Aorta (tissue), 5 donors: ENCODE data around the gene MORF4L1. TPM values are rescaled to one million over a fixed set of nuclear protein-coding genes. Genes with fewer than 3 reads are reported as not detected.
A peak's percentile ranks its signal among the peaks of the same experiment; 100 is the strongest.

Source experiments
- ATAC-seq: fragments of 200-7000 bp; cut with Tn5 transposase; one replicate; pipeline ENCODE4 v1.9.1; 2022; ENCODE audit warnings: moderate library complexity; ENCODE audit not compliant: low FRiP score
- DNase-seq, 2 donors: peaks; one replicate each; pipeline ENCODE4 v3.0.0-alpha.2; 2020
- H3K27ac ChIP-seq, 2 donors: one replicate each; pipeline ENCODE4 v1.5.1; 2013; ENCODE audit warnings: low read length in 2 of 2, mild to moderate bottlenecking in 2 of 2, moderate library complexity in 2 of 2, control low read depth in 1 of 2, inconsistent platforms in 1 of 2, low read depth in 1 of 2
- H3K27me3 ChIP-seq, 2 donors: one replicate each; pipeline ENCODE4 v1.6.1; 2013; ENCODE audit warnings: control low read depth in 1 of 2, low read length in 1 of 2, mild to moderate bottlenecking in 1 of 2, moderate library complexity in 1 of 2; ENCODE audit not compliant: insufficient read depth in 2 of 2, control insufficient read depth in 1 of 2
- H3K36me3 ChIP-seq, 2 donors: one replicate each; pipeline ENCODE4 v1.6.1; 2013; ENCODE audit warnings: control low read depth in 1 of 2, low read length in 1 of 2, mild to moderate bottlenecking in 1 of 2; ENCODE audit not compliant: insufficient read depth in 2 of 2, control insufficient read depth in 1 of 2
- H3K4me1 ChIP-seq, 2 donors: one replicate each; pipeline ENCODE4 v1.6.1; 2013; ENCODE audit warnings: low read length in 2 of 2, control low read depth in 1 of 2, mild to moderate bottlenecking in 1 of 2, moderate library complexity in 1 of 2; ENCODE audit not compliant: insufficient read depth in 2 of 2, control insufficient read depth in 1 of 2
- H3K4me3 ChIP-seq, 2 donors: one replicate each; pipeline ENCODE4 v1.5.1; 2013; ENCODE audit warnings: low read length in 2 of 2, control low read depth in 1 of 2, mild to moderate bottlenecking in 1 of 2
- H3K9me3 ChIP-seq: one replicate; pipeline ENCODE4 v1.6.1; 2013; ENCODE audit warnings: mild to moderate bottlenecking, low read length; ENCODE audit not compliant: control insufficient read depth
- WGBS, 2 donors: extraction: QIAGEN DNeasy Blood & Tissue Kit; methylation state at CpG; one replicate each; pipeline ENCODE4 v1.1.7; 2013; 5-methylcytosine and 5-hydroxymethylcytosine counted together
- intact Hi-C, 2 donors: fragments of 100-400 bp; cut with DNase I; formaldehyde crosslinking; loops; one replicate each; pipeline versions ENCODE4 v1.14.2 to v1.15.0; 2022
- polyA plus RNA-seq, 2 donors: library from polyadenylated mRNA; stranded (reverse); fragments of 200-250 nt; gene quantifications; one replicate each; pipeline ENCODE4 v1.2.3, GENCODE V29; 2013
- total RNA-seq, 2 donors: library from RNA; stranded (reverse); fragmentation: NEBNext Ultra II Directional; extraction: Animal tissue kit (Norgen Biotek cat#: 25700); gene quantifications; one replicate each; pipeline ENCODE4 v1.2.1, GENCODE V29; 2021
- donor health status: healthy with polysubstance abuse.
- donor health status: Bipolar disorder and iron deficiency.
- donor health status: DM: no; HTN: no; CAD: no.
- donor health status: DM: no; HTN: no; CAD: no.
- donor health status: DM: yes; HTN: yes; CAD: no.

Gene MORF4L1
- total and polyA plus RNA-seq, 4 donors = 363 to 868 (median 429) TPM

DNA sequence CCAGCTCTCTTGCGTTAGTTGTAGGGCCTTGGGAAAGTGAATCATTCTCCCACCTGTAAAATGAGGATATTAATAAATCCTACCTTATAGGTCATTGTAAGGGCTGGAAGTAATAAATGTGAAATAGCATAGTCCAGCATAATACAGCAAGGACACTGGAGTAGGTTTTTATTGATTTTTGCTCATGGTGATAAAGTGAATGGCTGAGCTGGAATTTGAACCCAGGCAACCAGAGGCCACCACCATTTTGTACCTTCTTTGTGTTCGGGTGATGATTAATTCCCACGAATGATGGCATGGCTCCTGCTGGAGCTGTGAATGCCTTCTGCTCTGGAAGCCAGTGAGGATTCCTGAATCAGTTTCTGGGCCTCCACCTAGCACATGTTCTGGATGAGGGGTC lies 40.3 kb downstream of the MORF4L1 start:
- no peaks in the 10 kb centered on the region for H3K9me3 ChIP-seq
- intact Hi-C loops = loop anchor here (5.0 kb wide), 2 partner anchors 64 to 69 kb away; no protein-coding TSS in a partner anchor
- ATAC-seq (no peak), DNase-seq (no peak)
- peaks cover 0 to 4% of the 10 kb centered on the region in 2 donors for H3K4me1 ChIP-seq
- no peaks in the 10 kb centered on the region for H3K27me3 ChIP-seq
- peaks cover 3 to 4% of the 10 kb centered on the region in 2 donors for H3K36me3 ChIP-seq
- no peak overlapping the region for H3K4me3 ChIP-seq
- peak overlapping the region in 1 of 2 donors; percentile 20 for H3K27ac ChIP-seq
- 68 to 69% methylated on average over 3 of the region's 3 CpGs for WGBS, 2 donors

DNA sequence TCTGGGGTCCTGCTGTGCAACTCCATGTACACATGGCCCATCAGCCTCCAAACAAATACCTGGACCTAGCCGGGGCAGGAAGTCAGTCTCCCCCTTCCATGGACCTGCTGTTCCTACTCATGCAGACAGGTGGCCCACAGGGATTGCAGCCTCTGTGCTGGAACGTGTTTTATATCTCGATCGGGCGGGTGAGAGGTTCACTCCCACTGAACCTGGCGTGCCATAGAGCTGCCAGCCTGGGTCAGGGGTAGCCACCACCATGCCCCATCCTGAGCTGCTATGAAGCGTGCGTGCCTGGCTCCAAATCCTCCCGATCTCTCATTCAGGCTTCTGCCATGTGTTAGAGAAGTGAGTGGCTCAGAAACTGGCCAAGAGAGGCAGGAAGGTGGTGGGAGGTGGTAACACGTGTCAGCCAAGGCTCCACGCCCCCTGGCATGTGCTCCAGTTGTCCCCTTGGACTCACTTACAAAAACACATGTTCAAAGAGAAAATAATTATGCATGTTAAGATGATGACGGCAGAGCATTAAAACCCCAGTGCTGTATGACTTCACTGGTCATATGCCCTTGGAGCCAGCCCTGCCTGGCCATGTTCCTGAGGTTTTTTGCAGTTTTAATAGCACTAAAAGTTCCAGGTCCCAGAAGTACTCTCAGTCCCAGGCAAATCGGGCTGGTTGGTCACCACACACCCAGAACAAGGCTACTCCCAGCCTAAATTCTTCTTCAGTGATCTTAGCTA lies 41.5 kb downstream of the MORF4L1 start:
- intact Hi-C loops = loop anchor here (5.0 kb wide), 2 partner anchors 63 to 68 kb away; no protein-coding TSS in a partner anchor
- whole genome bisulfite sequencing, 2 donors = 12% methylated on average over 13 of the region's 13 CpGs
- DNase-seq = peak; percentile 70 to 90
- H3K4me1 ChIP-seq = peaks cover 0 to 4% of the 10 kb centered on the region in 2 donors
- H3K4me3 ChIP-seq = no peak overlapping the region
- peak; percentile 84 for ATAC-seq
- no peaks in the 10 kb centered on the region for H3K9me3 ChIP-seq
- H3K27me3 ChIP-seq = no peaks in the 10 kb centered on the region
- peak overlapping the region in 1 of 2 donors; percentile 72 for H3K27ac ChIP-seq
- H3K36me3 ChIP-seq = peaks cover 0 to 2% of the 10 kb centered on the region in 2 donors

- H3K27ac ChIP-seq = peak overlapping the region in 1 of 2 donors; percentile 22
- DNase-seq (peak in 1 of 2 donors; percentile 89), ATAC-seq (peak; percentile 65)
- WGBS, 2 donors = 58 to 71% methylated on average over 12 of the region's 12 CpGs
- peaks cover 0 to 4% of the 10 kb centered on the region in 2 donors for H3K4me1 ChIP-seq
- no peak overlapping the region for H3K4me3 ChIP-seq
- peaks cover 0 to 2% of the 10 kb centered on the region in 2 donors for H3K36me3 ChIP-seq
- no peaks in the 10 kb centered on the region for H3K27me3 ChIP-seq
- intact Hi-C loops = no loop called here
- H3K9me3 ChIP-seq = no peaks in the 10 kb centered on the region
Observed at GRCh38 chr15:78915341-78916087, 42.8 kb downstream of the MORF4L1 start.

- H3K9me3 ChIP-seq = no peaks in the 10 kb centered on the region
- DNase-seq (no peak), ATAC-seq (no peak)
- no peaks in the 10 kb centered on the region for H3K27me3 ChIP-seq
- intact Hi-C loops = no loop called here
- no peak overlapping the region for H3K4me3 ChIP-seq
- H3K36me3 ChIP-seq = peaks cover 0 to 2% of the 10 kb centered on the region in 2 donors
- H3K27ac ChIP-seq = no peak overlapping the region
- WGBS, 2 donors = 63 to 70% methylated on average over 4 of the region's 4 CpGs
- H3K4me1 ChIP-seq = peaks cover 0 to 4% of the 10 kb centered on the region in 2 donors
Observed at GRCh38 chr15:78916088-78916487, 43.4 kb downstream of the MORF4L1 start.

DNA sequence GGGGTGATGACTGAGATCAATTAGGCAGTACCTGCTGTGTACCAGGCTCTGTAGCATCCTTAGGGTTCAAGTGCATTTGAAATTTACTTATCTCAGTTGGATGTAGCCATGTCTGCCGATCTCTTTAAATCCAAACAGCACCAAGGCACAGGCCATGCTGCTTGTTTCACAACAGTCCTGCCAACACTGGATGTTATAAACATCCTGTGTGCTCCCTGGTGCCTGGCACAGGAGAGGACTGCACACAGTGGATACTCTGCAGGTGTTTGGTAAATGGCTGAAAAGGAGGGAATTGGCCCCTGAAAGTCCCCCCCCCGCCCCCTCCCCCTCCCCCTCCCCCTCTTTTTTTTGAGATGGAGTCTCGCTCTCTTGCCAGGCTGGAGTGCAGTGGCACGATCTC lies 45.2 kb downstream of the MORF4L1 start:
- Histone ChIP-seq H3K9me3 (no peaks in the 10 kb centered on the region), H3K36me3 (peaks cover 0 to 11% of the 10 kb centered on the region in 2 donors), H3K4me1 (peaks cover 0 to 4% of the 10 kb centered on the region in 2 donors), H3K4me3 (no peak overlapping the region), H3K27ac (no peak overlapping the region), H3K27me3 (no peaks in the 10 kb centered on the region)
- ATAC-seq = no peak
- no peak for DNase-seq
- intact Hi-C loops = no loop called here
- WGBS, 2 donors = 81% methylated on average over 4 of the region's 4 CpGs

GRCh38 chr15:78921517-78921916 lies 48.8 kb downstream of the MORF4L1 start:
- Histone ChIP-seq H3K4me3 (no peak overlapping the region), H3K36me3 (peaks cover 0 to 13% of the 10 kb centered on the region in 2 donors), H3K27me3 (no peaks in the 10 kb centered on the region), H3K27ac (no peak overlapping the region), H3K9me3 (no peaks in the 10 kb centered on the region), H3K4me1 (no peaks in the 10 kb centered on the region)
- ATAC-seq (no peak), DNase-seq (no peak)
- intact Hi-C loops = no loop called here
- 80 to 82% methylated on average over 6 of the region's 6 CpGs for WGBS, 2 donors

- no peak overlapping the region for H3K27ac ChIP-seq
- intact Hi-C loops = no loop called here
- DNase-seq (no peak), ATAC-seq (no peak)
- peaks cover 0 to 14% of the 10 kb centered on the region in 2 donors for H3K36me3 ChIP-seq
- no peaks in the 10 kb centered on the region for H3K27me3 ChIP-seq
- 90 to 91% methylated on average over 14 of the region's 14 CpGs for WGBS, 2 donors
- H3K9me3 ChIP-seq = no peaks in the 10 kb centered on the region
- no peaks in the 10 kb centered on the region for H3K4me1 ChIP-seq
- H3K4me3 ChIP-seq = no peak overlapping the region
Observed at GRCh38 chr15:78921940-78922339, 49.2 kb downstream of the MORF4L1 start.

GRCh38 chr15:78922527-78922926 lies 49.8 kb downstream of the MORF4L1 start:
- 45 to 48% methylated on average over 7 of the region's 7 CpGs for WGBS, 2 donors
- Histone ChIP-seq H3K27me3 (no peaks in the 10 kb centered on the region), H3K4me3 (no peak overlapping the region), H3K9me3 (no peaks in the 10 kb centered on the region), H3K36me3 (peaks cover 0 to 16% of the 10 kb centered on the region in 2 donors), H3K27ac (no peak overlapping the region), H3K4me1 (no peaks in the 10 kb centered on the region)
- no peak for ATAC-seq
- no peak for DNase-seq
- intact Hi-C loops = no loop called here
